ENCODE measurements around the gene ZNF334. TPM values are rescaled to one million over a fixed set of nuclear protein-coding genes. Genes with fewer than 3 reads are reported as not detected.

Gene ZNF334
- total RNA-seq, 1 experiment from 2014 or later = 19.5 TPM

DNA sequence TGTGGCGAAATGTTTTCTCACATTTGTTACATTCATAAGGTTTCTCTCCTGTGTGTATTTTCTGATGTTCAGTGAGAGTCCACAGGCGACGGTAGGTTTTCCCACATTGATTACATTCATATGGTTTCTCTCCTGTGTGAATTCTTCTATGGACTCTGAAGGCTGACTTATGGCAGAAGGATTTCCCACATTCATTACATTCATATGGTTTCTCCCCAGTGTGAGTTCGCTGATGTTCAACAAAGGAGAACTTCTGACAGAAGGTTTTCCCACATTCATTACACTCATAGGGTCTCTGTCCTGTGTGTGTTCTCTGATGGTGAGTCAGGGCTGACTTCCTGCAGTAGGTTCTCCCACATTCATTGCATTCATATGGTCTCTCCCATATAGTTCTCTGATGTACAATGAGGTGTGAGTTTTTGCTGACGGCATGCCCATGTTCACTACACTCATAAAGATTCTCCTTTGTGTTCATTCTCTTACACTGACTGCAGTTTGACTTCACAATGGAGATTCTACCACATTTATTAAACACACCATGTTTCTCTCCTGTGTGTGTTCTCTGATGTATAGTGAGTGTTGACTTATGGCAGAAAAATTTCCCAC lies 11.9 kb downstream of the ZNF334 start:
- H2BK15ac ChIP-seq (ENCODE audit: low read depth, low read length) = no peak overlapping the region
- no peak overlapping the region for H3K18ac ChIP-seq (ENCODE audit: insufficient read length, low read depth, low read length)
- H4K91ac ChIP-seq (ENCODE audit: insufficient read length, low read depth, low read length) = no peak overlapping the region
- TF ChIP-seq, protein P1, sequence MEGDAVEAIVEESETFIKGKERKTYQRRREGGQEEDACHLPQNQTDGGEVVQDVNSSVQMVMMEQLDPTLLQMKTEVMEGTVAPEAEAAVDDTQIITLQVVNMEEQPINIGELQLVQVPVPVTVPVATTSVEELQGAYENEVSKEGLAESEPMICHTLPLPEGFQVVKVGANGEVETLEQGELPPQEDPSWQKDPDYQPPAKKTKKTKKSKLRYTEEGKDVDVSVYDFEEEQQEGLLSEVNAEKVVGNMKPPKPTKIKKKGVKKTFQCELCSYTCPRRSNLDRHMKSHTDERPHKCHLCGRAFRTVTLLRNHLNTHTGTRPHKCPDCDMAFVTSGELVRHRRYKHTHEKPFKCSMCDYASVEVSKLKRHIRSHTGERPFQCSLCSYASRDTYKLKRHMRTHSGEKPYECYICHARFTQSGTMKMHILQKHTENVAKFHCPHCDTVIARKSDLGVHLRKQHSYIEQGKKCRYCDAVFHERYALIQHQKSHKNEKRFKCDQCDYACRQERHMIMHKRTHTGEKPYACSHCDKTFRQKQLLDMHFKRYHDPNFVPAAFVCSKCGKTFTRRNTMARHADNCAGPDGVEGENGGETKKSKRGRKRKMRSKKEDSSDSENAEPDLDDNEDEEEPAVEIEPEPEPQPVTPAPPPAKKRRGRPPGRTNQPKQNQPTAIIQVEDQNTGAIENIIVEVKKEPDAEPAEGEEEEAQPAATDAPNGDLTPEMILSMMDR (conservative IDR thresholded peaks at IDR 0.05) = no peak
- Mint-ChIP-seq H3K36me3 (ENCODE audit: insufficient read depth in 1 of 3, low read depth in 3 of 3) (peaks cover 85 to 97% (median 91%) of the 10 kb centered on the region in 3 experiments), H3K27me3 (ENCODE audit: low read depth) (peaks cover 5% of the 10 kb centered on the region), H3K9me3 (peaks cover 79 to 88% of the 10 kb centered on the region in 2 experiments), H3K4me1 (no peaks in the 10 kb centered on the region), H3K4me3 (no peak overlapping the region), H3K27ac (no peak overlapping the region)
- no peak overlapping the region for H2BK5ac ChIP-seq (ENCODE audit: insufficient read length, low read length)
- H2BK120ac ChIP-seq (ENCODE audit: low read depth, low read length, poor library complexity, severe bottlenecking) = no peak overlapping the region
- peaks cover 77% of the 10 kb centered on the region for H3K9me3 ChIP-seq (ENCODE audit: control insufficient read depth, low read depth, low read length)
- H3K4me2 ChIP-seq (ENCODE audit: insufficient read depth, insufficient read length, low read length) = no peak overlapping the region
- H3K4me1 ChIP-seq (ENCODE audit: insufficient read depth, low read length) = no peaks in the 10 kb centered on the region
- DNase-seq = no peak
- H2AFZ ChIP-seq (ENCODE audit: low read length) = no peak overlapping the region
- no peak overlapping the region for H2BK20ac ChIP-seq (ENCODE audit: low read depth, low read length, poor library complexity, severe bottlenecking)
- H2AK5ac ChIP-seq (ENCODE audit: insufficient read length, low read length) = no peak overlapping the region
- no peak overlapping the region for H3K23ac ChIP-seq (ENCODE audit: insufficient read length, low read depth, low read length)
- H3K27ac ChIP-seq (ENCODE audit: insufficient read length, low read depth, low read length) = no peak overlapping the region
- no peak overlapping the region for H3T11ph ChIP-seq (ENCODE audit: low read length)
- no CpG with 5 or more reads among the region's 5 CpGs for WGBS (ENCODE audit: extremely low coverage, insufficient read length, low lambda C conversion rate)
- H3K14ac ChIP-seq (ENCODE audit: insufficient read depth, low read length) = no peak overlapping the region
- no peak overlapping the region for H3K9ac ChIP-seq (ENCODE audit: extremely low read depth, insufficient read length, low read length)
- no peaks in the 10 kb centered on the region for H4K20me1 ChIP-seq (ENCODE audit: control insufficient read depth, insufficient read depth, insufficient read length)
- no peaks in the 10 kb centered on the region for H3K23me2 ChIP-seq (ENCODE audit: insufficient read length, low read depth, low read length, poor library complexity, severe bottlenecking)
- H4K5ac ChIP-seq (ENCODE audit: insufficient read length, low read depth, low read length) = no peak overlapping the region
- H3K56ac ChIP-seq (ENCODE audit: insufficient read length, low read depth, low read length) = no peak overlapping the region
- no peaks in the 10 kb centered on the region for H3K79me1 ChIP-seq (ENCODE audit: insufficient read depth, low read depth, low read length, poor library complexity, severe bottlenecking)
- H4K8ac ChIP-seq (replicated peaks; ENCODE audit: insufficient read length, low read depth, low read length) = no peak overlapping the region
- H3K4ac ChIP-seq (ENCODE audit: low read depth, low read length) = no peak overlapping the region
- H3K27me3 ChIP-seq (ENCODE audit: insufficient read depth, low read length) = no peaks in the 10 kb centered on the region
- no peak overlapping the region for H2BK12ac ChIP-seq (ENCODE audit: insufficient read length, low read depth, low read length)
- no peaks in the 10 kb centered on the region for H3K79me2 ChIP-seq (ENCODE audit: insufficient read depth, low read length)

All from H9 (cell line).